ENCODE results near the gene CDC45.

DNA sequence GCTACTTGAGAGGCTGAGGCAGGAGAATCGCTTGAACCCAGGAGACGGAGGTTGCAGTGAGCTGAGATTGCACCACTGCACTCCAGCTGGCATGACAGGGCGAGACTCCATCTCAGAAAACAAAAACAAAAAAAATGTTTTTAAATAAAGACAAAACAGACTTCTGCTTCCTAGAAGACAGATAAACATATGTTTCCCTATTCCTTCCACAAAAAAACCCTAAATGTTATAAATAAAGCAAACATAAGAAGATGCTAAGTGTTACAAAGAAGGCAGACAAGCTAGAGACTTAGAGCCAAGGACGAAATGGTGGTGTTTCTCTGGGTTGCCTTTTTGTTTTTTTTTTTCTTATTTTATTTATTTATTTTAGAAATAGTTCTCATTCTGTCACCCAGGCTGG, 50.1 kb downstream of the CDC45 start:
- TF ChIP-seq, protein P1, sequence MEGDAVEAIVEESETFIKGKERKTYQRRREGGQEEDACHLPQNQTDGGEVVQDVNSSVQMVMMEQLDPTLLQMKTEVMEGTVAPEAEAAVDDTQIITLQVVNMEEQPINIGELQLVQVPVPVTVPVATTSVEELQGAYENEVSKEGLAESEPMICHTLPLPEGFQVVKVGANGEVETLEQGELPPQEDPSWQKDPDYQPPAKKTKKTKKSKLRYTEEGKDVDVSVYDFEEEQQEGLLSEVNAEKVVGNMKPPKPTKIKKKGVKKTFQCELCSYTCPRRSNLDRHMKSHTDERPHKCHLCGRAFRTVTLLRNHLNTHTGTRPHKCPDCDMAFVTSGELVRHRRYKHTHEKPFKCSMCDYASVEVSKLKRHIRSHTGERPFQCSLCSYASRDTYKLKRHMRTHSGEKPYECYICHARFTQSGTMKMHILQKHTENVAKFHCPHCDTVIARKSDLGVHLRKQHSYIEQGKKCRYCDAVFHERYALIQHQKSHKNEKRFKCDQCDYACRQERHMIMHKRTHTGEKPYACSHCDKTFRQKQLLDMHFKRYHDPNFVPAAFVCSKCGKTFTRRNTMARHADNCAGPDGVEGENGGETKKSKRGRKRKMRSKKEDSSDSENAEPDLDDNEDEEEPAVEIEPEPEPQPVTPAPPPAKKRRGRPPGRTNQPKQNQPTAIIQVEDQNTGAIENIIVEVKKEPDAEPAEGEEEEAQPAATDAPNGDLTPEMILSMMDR (conservative IDR thresholded peaks at IDR 0.05), result no peak
- no peak for TF ChIP-seq EZH2 (IDR thresholded peaks at IDR 0.05; ENCODE audit: low read depth)
